PFSK-1 (cell line): ENCODE results near the gene NRBF2.

Source experiments
- FOXP2 ChIP-seq: optimal IDR thresholded peaks from 2 replicates; pipeline ENCODE3; 2011; ENCODE audit warnings: borderline replicate concordance, control low read depth, inconsistent platforms; ENCODE audit not compliant: insufficient read depth; ENCODE audit errors: extremely low read length, extremely low read depth
- POLR2AphosphoS5 ChIP-seq: IDR thresholded peaks from 2 replicates; pipeline ENCODE4 v1.6.1; 2012; ENCODE audit warnings: low read depth, mild to moderate bottlenecking, control low read depth, low read length, moderate library complexity
- SIN3A ChIP-seq: IDR thresholded peaks from 2 replicates; pipeline ENCODE4 v1.6.1; 2012; ENCODE audit warnings: mild to moderate bottlenecking, low read length, moderate library complexity, borderline replicate concordance; ENCODE audit not compliant: insufficient read depth
- TAF1 ChIP-seq: IDR thresholded peaks from 2 replicates; pipeline ENCODE4 v1.6.1; 2012; ENCODE audit warnings: low read length, control low read depth, borderline replicate concordance; ENCODE audit not compliant: insufficient read depth
- TF ChIP-seq, protein P1 (sequence below), 2 experiments: IDR thresholded peaks; 2 replicates each; pipeline versions ENCODE4 v1.6.1 to v1.8.0; 2011 to 2012; ENCODE audit warnings: low read depth in 2 of 2, low read length in 2 of 2, control low read depth in 1 of 2, inconsistent platforms in 1 of 2, mild to moderate bottlenecking in 1 of 2, moderate library complexity in 1 of 2; ENCODE audit not compliant: insufficient read depth in 1 of 2

The NRBF2 gene

DNA sequence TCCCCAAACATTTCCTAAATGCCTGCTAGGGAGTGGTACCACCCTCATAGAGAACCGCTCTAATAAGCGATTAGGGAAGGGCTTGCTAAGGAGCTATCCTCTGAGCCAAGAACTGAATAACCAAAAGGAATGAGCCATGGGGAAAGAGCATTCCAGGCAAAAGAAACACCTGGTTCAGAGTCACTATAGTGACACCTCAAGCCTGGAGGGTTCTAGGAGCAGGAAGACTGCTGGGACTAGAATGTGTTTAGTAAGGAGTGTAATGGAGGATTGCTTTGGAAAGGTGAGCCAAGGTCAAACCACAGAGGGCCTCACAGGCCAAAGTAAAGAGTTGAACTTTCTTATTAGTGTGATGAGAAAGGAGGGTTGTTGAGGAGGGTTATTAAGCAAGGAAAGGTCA lies 38.7 kb upstream of the NRBF2 start:
- TF ChIP-seq POLR2AphosphoS5 (no peak), TAF1 (no peak), SIN3A (no peak), FOXP2 (no peak)
- TF ChIP-seq, protein P1, sequence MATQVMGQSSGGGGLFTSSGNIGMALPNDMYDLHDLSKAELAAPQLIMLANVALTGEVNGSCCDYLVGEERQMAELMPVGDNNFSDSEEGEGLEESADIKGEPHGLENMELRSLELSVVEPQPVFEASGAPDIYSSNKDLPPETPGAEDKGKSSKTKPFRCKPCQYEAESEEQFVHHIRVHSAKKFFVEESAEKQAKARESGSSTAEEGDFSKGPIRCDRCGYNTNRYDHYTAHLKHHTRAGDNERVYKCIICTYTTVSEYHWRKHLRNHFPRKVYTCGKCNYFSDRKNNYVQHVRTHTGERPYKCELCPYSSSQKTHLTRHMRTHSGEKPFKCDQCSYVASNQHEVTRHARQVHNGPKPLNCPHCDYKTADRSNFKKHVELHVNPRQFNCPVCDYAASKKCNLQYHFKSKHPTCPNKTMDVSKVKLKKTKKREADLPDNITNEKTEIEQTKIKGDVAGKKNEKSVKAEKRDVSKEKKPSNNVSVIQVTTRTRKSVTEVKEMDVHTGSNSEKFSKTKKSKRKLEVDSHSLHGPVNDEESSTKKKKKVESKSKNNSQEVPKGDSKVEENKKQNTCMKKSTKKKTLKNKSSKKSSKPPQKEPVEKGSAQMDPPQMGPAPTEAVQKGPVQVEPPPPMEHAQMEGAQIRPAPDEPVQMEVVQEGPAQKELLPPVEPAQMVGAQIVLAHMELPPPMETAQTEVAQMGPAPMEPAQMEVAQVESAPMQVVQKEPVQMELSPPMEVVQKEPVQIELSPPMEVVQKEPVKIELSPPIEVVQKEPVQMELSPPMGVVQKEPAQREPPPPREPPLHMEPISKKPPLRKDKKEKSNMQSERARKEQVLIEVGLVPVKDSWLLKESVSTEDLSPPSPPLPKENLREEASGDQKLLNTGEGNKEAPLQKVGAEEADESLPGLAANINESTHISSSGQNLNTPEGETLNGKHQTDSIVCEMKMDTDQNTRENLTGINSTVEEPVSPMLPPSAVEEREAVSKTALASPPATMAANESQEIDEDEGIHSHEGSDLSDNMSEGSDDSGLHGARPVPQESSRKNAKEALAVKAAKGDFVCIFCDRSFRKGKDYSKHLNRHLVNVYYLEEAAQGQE (IDR thresholded peaks at IDR 0.05; ENCODE audit: insufficient read depth in 1 of 2, low read depth in 2 of 2, low read length in 2 of 2) = no peak

DNA sequence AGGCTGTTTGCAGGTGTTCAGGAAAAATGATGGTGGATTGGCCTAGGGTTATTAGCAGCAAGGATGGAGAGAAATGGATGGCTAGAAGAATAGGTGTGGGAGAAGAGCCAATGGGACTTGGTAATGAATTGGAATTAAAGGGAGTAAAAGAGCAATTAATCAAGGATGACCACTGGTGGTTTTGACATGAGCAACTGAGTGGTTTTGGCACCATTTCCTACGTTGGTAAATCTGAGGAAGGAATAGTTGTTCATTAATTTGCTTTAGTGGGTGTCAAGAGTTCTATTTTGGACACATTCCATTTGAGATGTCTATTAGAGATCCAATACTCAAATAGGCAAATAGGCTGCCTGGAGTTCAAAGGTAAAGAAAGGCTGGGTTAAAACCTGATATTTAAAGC lies 38.2 kb upstream of the NRBF2 start:
- TF ChIP-seq, protein P1 (IDR thresholded peaks at IDR 0.05; ENCODE audit: insufficient read depth in 1 of 2, low read depth in 2 of 2, low read length in 2 of 2) = no peak
- TF ChIP-seq POLR2AphosphoS5 = no peak

DNA sequence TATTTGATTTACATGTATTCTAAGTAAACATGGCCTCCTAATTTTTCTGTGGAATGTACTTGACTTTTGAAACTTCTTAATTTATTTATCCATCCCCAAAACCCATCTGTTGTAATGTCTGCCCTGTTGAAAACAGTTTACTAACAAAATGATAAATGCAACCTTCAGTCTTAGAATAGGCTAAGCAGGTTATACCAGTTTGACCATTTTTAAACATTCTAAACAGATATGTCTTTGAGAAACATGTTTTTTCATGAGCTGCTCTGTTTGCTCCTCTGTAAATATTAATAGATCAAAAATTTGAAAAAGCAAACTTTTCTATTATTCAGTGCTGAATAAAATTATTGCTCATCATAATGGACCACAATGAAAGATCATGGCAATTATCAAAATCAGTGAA lies 33.4 kb upstream of the NRBF2 start:
- TF ChIP-seq, protein P1 (IDR thresholded peaks at IDR 0.05; ENCODE audit: insufficient read depth in 1 of 2, low read depth in 2 of 2, low read length in 2 of 2) = no peak
- no peak for TF ChIP-seq SIN3A
- TF ChIP-seq FOXP2 = no peak
- TF ChIP-seq POLR2AphosphoS5 = no peak
- no peak for TF ChIP-seq TAF1

DNA sequence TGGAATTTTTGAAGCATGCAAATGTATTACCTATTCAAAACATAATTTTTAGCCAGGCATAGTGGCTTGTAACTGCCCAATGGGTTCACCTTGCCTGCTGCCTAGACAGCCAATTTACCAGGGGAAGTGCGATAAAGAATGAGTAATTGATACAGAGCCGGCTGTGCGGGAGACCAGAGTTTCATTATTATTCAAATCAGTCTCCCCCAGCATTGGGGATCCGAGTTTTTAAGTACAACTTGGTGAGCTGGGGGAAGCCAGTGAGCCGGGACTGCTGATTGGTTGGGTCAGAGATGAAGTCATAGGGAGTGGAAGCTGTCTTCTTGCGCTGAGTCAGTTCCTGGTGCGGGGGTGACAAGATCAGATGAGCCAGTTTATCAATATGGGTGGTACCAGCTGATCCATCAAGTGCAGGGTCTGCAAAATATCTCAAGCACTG lies 29.1 kb upstream of the NRBF2 start:
- no peak for TF ChIP-seq TAF1
- TF ChIP-seq, protein P1 (IDR thresholded peaks at IDR 0.05; ENCODE audit: insufficient read depth in 1 of 2, low read depth in 2 of 2, low read length in 2 of 2) = no peak
- no peak for TF ChIP-seq POLR2AphosphoS5
- TF ChIP-seq FOXP2 = no peak
- no peak for TF ChIP-seq SIN3A

DNA sequence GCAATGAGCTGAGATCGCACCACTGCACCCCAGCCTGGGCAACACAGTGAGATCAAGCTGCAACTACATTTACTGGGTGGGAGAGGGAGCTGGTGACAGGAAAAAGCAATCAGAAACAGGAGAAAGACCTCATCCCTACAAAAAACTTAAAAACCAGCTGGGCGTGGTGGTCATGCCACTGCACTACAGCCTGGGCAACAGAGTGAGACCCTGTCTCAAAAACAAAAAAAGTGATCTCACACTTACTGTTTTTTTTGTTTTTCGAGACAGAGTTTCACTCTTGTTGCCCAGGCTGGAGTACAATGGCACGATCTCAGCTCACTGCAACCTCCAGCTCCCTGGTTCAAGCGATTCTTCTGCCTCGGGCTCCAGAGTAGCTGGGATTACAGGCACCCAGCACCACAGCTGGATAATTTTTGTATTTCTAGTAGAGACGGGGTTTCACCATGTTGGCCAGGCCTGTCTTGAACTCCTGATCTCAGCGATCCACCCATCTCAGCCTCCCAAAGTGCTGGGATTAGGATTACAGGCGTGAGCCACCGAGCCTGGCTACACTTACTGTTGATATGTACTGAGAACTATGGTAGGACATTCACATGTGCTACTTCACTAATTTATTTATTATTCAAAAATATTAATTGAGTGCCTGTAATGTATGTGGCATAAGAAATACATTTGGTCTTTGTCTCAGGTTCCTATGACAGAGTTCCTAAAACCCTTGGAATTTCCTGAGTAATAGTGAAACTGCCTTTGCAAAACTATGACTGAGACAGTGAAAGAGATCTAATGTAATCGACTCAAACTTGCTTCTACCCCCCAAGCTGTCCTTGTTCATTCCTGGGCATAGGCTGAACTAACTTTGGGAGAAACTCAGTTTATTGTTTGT lies 27.7 kb upstream of the NRBF2 start:
- no peak for TF ChIP-seq FOXP2
- no peak for TF ChIP-seq SIN3A
- TF ChIP-seq, protein P1 (IDR thresholded peaks at IDR 0.05; ENCODE audit: insufficient read depth in 1 of 2, low read depth in 2 of 2, low read length in 2 of 2) = no peak
- no peak for TF ChIP-seq TAF1
- TF ChIP-seq POLR2AphosphoS5 = no peak
